Natural killer cell (primary cell): Measurements from ENCODE around the gene PPP2R5A. TPM values are rescaled to one million over a fixed set of nuclear protein-coding genes. Genes with fewer than 3 reads are reported as not detected.
A peak's percentile ranks its signal among the peaks of the same experiment; 100 is the strongest.

Source experiments
- ATAC-seq, 3 donors: fragments of 150-1000 bp in 2 of 3; fragments of 200-7000 bp in 1 of 3; cut with Tn5 transposase; 1 replicate in 1 of 3; 2 replicates in 2 of 3; pipeline ENCODE4 v1.10.0; 2021; ENCODE audit warnings: mild to moderate bottlenecking in 2 of 3, moderate library complexity in 2 of 3
- DNase-seq, 2 donors: peaks; one replicate each; pipeline versions ENCODE4 v3.0.0 to v3.0.0-alpha.2; 2013 to 2021; ENCODE audit warnings: mixed read lengths in 1 of 2
- H3K27ac ChIP-seq: one replicate; pipeline ENCODE4 v1.5.1; 2013; ENCODE audit warnings: mild to moderate bottlenecking, low read length
- H3K27me3 ChIP-seq: one replicate; pipeline ENCODE4 v1.6.1; 2013; ENCODE audit warnings: low read length; ENCODE audit not compliant: control insufficient read depth, insufficient read depth
- H3K36me3 ChIP-seq: one replicate; pipeline ENCODE4 v1.6.1; 2013; ENCODE audit warnings: low read length; ENCODE audit not compliant: control insufficient read depth, insufficient read depth
- H3K4me1 ChIP-seq: one replicate; pipeline ENCODE4 v1.6.1; 2013; ENCODE audit warnings: low read length; ENCODE audit not compliant: control insufficient read depth, insufficient read depth
- H3K4me3 ChIP-seq: one replicate; pipeline ENCODE4 v1.5.1; 2013; ENCODE audit warnings: low read length
- H3K9me3 ChIP-seq: one replicate; pipeline ENCODE4 v1.6.1; 2013; ENCODE audit warnings: low read length; ENCODE audit not compliant: control insufficient read depth, insufficient read depth
- H3K27ac Mint-ChIP-seq, 2 donors: one replicate each; pipeline ENCODE4 v1.8.0; 2022; ENCODE audit warnings: mild to moderate bottlenecking in 2 of 2, mixed read lengths in 2 of 2, moderate library complexity in 1 of 2
- H3K27me3 Mint-ChIP-seq, 2 donors: one replicate each; pipeline ENCODE4 v1.8.0; 2022; ENCODE audit warnings: low read depth in 2 of 2, mixed read lengths in 2 of 2
- H3K36me3 Mint-ChIP-seq: one replicate; pipeline ENCODE4 v1.8.0; 2022; ENCODE audit warnings: mixed read lengths
- H3K4me1 Mint-ChIP-seq, 2 donors: one replicate each; pipeline ENCODE4 v1.8.0; 2022; ENCODE audit warnings: mixed read lengths in 2 of 2
- H3K4me3 Mint-ChIP-seq: one replicate; pipeline ENCODE4 v1.8.0; 2022; ENCODE audit warnings: mild to moderate bottlenecking, moderate library complexity, mixed read lengths
- H3K9me3 Mint-ChIP-seq, 2 donors: one replicate each; pipeline ENCODE4 v1.8.0; 2022; ENCODE audit warnings: mixed read lengths in 2 of 2
- CTCF ChIP-seq: fragments of 200-600 bp; IDR thresholded peaks from one replicate; pipeline ENCODE4 v1.8.0; 2022; ENCODE audit warnings: antibody characterized with exemption
- WGBS: methylation state at CpG from one replicate; pipeline ENCODE4 v1.1.7; 2013; ENCODE audit warnings: missing lambda C conversion rate; ENCODE audit not compliant: insufficient coverage; 5-methylcytosine and 5-hydroxymethylcytosine counted together
- intact Hi-C: fragments of 100-400 bp; cut with micrococcal nuclease; formaldehyde crosslinking; loops from one replicate; pipeline ENCODE4 v1.14.2; 2022
- total RNA-seq, 4 donors: library from RNA; stranded (reverse); fragments of 120-200 nt in 1 of 4; gene quantifications; one replicate each; pipeline versions ENCODE4 v1.2.3 to v1.2.4, GENCODE V29; 2013 to 2022

PPP2R5A gene
- total RNA-seq, 3 donors from 2014 or later (not counting 1 experiment from before 2014, with no cell fraction given) = 74.0 to 99.8 (median 86.4) TPM

- 95% methylated on average over 3 of the region's 3 CpGs for WGBS
- ATAC-seq (no peak), DNase-seq (no peak)
- peaks cover 68% of the 10 kb centered on the region for H3K36me3 ChIP-seq
- no peaks in the 10 kb centered on the region for H3K4me1 ChIP-seq
- peaks cover 6% of the 10 kb centered on the region for H3K36me3 Mint-ChIP-seq
- H3K4me3 Mint-ChIP-seq = no peak overlapping the region
- no peaks in the 10 kb centered on the region for H3K9me3 Mint-ChIP-seq
- TF ChIP-seq CTCF = no peak
- H3K27me3 Mint-ChIP-seq = no peaks in the 10 kb centered on the region
- H3K27ac Mint-ChIP-seq = peak overlapping the region in 1 of 2 donors; percentile 5
- peaks cover 14 to 17% of the 10 kb centered on the region in 2 donors for H3K4me1 Mint-ChIP-seq
- no peak overlapping the region for H3K27ac ChIP-seq
- no peaks in the 10 kb centered on the region for H3K27me3 ChIP-seq
- H3K9me3 ChIP-seq = no peaks in the 10 kb centered on the region
- intact Hi-C loops = no loop called here
- H3K4me3 ChIP-seq = no peak overlapping the region
These were observed 70.2 kb downstream of the PPP2R5A start for GRCh38 chr1:212355230-212355969.

- H3K36me3 Mint-ChIP-seq = peaks cover 14% of the 10 kb centered on the region
- ATAC-seq (peak in 1 of 3 donors; percentile 32), DNase-seq (no peak)
- H3K4me3 ChIP-seq = no peak overlapping the region
- TF ChIP-seq CTCF = no peak
- no peaks in the 10 kb centered on the region for H3K9me3 Mint-ChIP-seq
- 55% methylated on average over 4 of the region's 4 CpGs for WGBS
- H3K27me3 ChIP-seq = no peaks in the 10 kb centered on the region
- peaks cover 10 to 17% of the 10 kb centered on the region in 2 donors for H3K4me1 Mint-ChIP-seq
- H3K9me3 ChIP-seq = no peaks in the 10 kb centered on the region
- H3K4me3 Mint-ChIP-seq = no peak overlapping the region
- H3K27me3 Mint-ChIP-seq = no peaks in the 10 kb centered on the region
- H3K27ac Mint-ChIP-seq = peak overlapping the region; percentile 70 to 77
- intact Hi-C loops = no loop called here
- H3K4me1 ChIP-seq = no peaks in the 10 kb centered on the region
- H3K27ac ChIP-seq = no peak overlapping the region
- H3K36me3 ChIP-seq = peaks cover 74% of the 10 kb centered on the region
These were observed 74.7 kb downstream of the PPP2R5A start for GRCh38 chr1:212359794-212360479.

DNA sequence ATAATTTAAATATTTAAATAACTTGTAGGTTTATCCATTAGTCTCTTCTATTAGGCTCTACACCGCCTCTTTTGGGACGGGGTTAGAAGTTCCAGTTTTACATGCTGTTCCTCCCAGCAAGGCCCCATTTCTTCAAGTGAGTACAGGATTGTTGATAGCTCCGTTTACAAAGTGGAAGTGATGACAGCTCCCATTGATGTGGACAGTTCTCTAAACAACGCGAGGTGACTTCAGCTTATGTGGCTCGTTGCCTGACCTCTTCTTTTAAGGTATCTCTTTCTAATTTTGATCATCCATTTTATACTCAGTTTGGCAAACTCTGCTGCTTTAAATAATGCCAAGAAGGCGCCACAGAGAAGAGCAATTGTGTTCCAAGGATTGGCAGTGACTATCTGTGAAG lies 79.8 kb downstream of the PPP2R5A start:
- H3K36me3 Mint-ChIP-seq = peaks cover 12% of the 10 kb centered on the region
- H3K4me1 ChIP-seq = no peaks in the 10 kb centered on the region
- 95% methylated on average over 7 of the region's 7 CpGs for WGBS
- no peaks in the 10 kb centered on the region for H3K27me3 ChIP-seq
- H3K27ac ChIP-seq = no peak overlapping the region
- H3K4me1 Mint-ChIP-seq = peaks cover 12 to 23% of the 10 kb centered on the region in 2 donors
- intact Hi-C loops = no loop called here
- ATAC-seq (no peak), DNase-seq (no peak)
- no peak for TF ChIP-seq CTCF
- no peaks in the 10 kb centered on the region for H3K9me3 Mint-ChIP-seq
- H3K27me3 Mint-ChIP-seq = no peaks in the 10 kb centered on the region
- H3K4me3 ChIP-seq = no peak overlapping the region
- H3K9me3 ChIP-seq = no peaks in the 10 kb centered on the region
- peak overlapping the region; percentile 49 to 52 for H3K27ac Mint-ChIP-seq
- peaks cover 45% of the 10 kb centered on the region for H3K36me3 ChIP-seq
- H3K4me3 Mint-ChIP-seq = no peak overlapping the region
